ENCODE data around the gene RPAP2. TPM values are rescaled to one million over a fixed set of nuclear protein-coding genes. Genes with fewer than 3 reads are reported as not detected.

The RPAP2 gene
- total RNA-seq, 1 donor from 2014 or later = 31.8 TPM

DNA sequence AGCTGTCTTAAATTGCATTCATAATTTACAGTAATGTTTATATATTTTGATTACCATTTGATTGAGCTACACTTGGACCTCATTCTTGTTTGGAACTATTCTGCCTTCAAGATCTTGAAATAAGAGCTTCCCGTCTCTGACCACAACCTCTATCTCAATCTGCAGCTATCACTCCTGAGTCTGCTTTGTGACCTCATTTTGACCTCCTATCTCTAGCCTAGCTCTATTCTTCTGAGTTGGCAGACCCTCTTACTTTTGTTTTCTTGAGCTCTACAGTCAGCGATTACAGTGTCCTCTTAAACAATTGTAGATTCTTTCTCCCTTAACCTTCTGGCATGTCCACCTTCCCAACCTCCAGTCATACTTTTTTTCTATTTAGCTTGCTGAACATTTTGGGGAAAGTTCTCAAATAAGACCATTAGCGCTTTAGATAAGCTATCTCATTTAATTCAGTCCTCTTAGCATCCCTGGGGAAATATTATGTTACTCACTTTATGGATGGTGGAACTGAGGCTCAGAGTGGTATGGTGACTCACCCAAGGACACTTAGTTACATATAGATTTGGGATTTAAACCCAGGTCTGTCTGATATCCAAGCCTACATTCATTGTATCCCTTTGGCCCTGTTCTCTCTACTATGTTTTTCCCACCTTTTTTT lies 19.1 kb downstream of the RPAP2 start:
- Histone ChIP-seq H3K4me3 (ENCODE audit: low read length in 3 of 3) (no peak overlapping the region), H3K27me3 (ENCODE audit: control insufficient read depth in 3 of 3, insufficient read depth in 3 of 3, low read length in 3 of 3) (no peaks in the 10 kb centered on the region), H3K36me3 (ENCODE audit: control insufficient read depth in 3 of 3, insufficient read depth in 3 of 3, low read length in 3 of 3) (peaks cover 0 to 15% (median 3%) of the 10 kb centered on the region in 3 donors), H3K4me1 (ENCODE audit: control insufficient read depth in 3 of 3, insufficient read depth in 3 of 3, low read length in 3 of 3) (no peaks in the 10 kb centered on the region), H3K9me3 (ENCODE audit: control insufficient read depth in 3 of 3, low read length in 3 of 3) (no peaks in the 10 kb centered on the region), H3K9ac (ENCODE audit: low read depth in 1 of 3, low read length in 3 of 3) (no peak overlapping the region), H3K27ac (ENCODE audit: low read depth, low read length) (no peak overlapping the region)

- Histone ChIP-seq H3K4me3 (ENCODE audit: low read length in 3 of 3) (no peak overlapping the region), H3K27ac (ENCODE audit: low read depth, low read length) (no peak overlapping the region), H3K4me1 (ENCODE audit: control insufficient read depth in 3 of 3, insufficient read depth in 3 of 3, low read length in 3 of 3) (no peaks in the 10 kb centered on the region), H3K9ac (ENCODE audit: low read depth in 1 of 3, low read length in 3 of 3) (no peak overlapping the region), H3K27me3 (ENCODE audit: control insufficient read depth in 3 of 3, insufficient read depth in 3 of 3, low read length in 3 of 3) (no peaks in the 10 kb centered on the region), H3K9me3 (ENCODE audit: control insufficient read depth in 3 of 3, low read length in 3 of 3) (no peaks in the 10 kb centered on the region), H3K36me3 (ENCODE audit: control insufficient read depth in 3 of 3, insufficient read depth in 3 of 3, low read length in 3 of 3) (peaks cover 6 to 30% (median 27%) of the 10 kb centered on the region in 3 donors)
Measured at GRCh38 chr1:92323473-92324453, 24.9 kb downstream of the RPAP2 start.

- Histone ChIP-seq H3K4me1 (ENCODE audit: control insufficient read depth in 3 of 3, insufficient read depth in 3 of 3, low read length in 3 of 3) (no peaks in the 10 kb centered on the region), H3K36me3 (ENCODE audit: control insufficient read depth in 3 of 3, insufficient read depth in 3 of 3, low read length in 3 of 3) (peaks cover 6 to 33% (median 31%) of the 10 kb centered on the region in 3 donors), H3K9me3 (ENCODE audit: control insufficient read depth in 3 of 3, low read length in 3 of 3) (no peaks in the 10 kb centered on the region), H3K27me3 (ENCODE audit: control insufficient read depth in 3 of 3, insufficient read depth in 3 of 3, low read length in 3 of 3) (no peaks in the 10 kb centered on the region), H3K9ac (ENCODE audit: low read depth in 1 of 3, low read length in 3 of 3) (no peak overlapping the region), H3K27ac (ENCODE audit: low read depth, low read length) (no peak overlapping the region), H3K4me3 (ENCODE audit: low read length in 3 of 3) (no peak overlapping the region)
Measured at GRCh38 chr1:92324784-92325183, 25.9 kb downstream of the RPAP2 start.

DNA sequence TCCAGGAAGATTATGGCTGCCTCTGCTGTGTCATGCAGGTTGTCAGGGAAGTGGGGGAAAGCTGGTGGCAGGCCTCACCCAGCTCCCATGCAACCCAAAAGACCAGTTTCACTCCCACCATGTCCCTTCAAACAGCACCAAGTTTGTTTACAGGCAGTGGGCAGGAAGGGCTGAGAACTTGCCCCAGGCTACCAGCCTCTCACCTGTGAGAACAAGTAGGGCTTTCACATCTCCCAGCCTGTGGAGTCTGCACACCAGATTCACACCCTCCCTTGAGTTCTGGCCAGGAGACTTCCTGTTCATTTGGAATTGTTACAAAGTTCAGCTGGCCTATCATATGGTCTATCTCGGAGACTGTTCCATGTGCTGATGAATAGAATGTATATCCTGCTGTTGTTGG lies 27.8 kb downstream of the RPAP2 start:
- Histone ChIP-seq H3K27ac (ENCODE audit: low read depth, low read length) (no peak overlapping the region), H3K9me3 (ENCODE audit: control insufficient read depth in 3 of 3, low read length in 3 of 3) (no peaks in the 10 kb centered on the region), H3K4me1 (ENCODE audit: control insufficient read depth in 3 of 3, insufficient read depth in 3 of 3, low read length in 3 of 3) (no peaks in the 10 kb centered on the region), H3K36me3 (ENCODE audit: control insufficient read depth in 3 of 3, insufficient read depth in 3 of 3, low read length in 3 of 3) (peaks cover 6 to 33% (median 25%) of the 10 kb centered on the region in 3 donors), H3K27me3 (ENCODE audit: control insufficient read depth in 3 of 3, insufficient read depth in 3 of 3, low read length in 3 of 3) (no peaks in the 10 kb centered on the region), H3K4me3 (ENCODE audit: low read length in 3 of 3) (no peak overlapping the region), H3K9ac (ENCODE audit: low read depth in 1 of 3, low read length in 3 of 3) (no peak overlapping the region)

DNA sequence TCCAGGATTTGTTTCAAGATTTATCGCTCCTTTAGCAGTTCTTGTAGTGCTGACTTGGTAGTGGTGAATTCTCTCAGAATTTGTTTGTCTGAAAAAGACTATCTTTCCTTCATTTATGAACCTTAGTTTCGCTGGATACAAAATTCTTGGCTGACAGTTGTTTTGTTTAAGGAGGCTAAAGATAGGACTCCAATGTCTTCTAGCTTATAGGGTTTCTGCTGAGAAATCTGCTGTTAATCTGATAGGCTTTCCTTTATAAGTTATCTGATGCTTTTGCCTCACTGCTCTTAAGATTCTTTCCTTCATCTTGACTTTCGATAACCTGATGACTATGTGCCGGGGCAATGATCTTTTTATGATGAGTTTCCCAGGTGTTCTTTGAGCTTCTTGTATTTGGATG lies 28.9 kb downstream of the RPAP2 start:
- Histone ChIP-seq H3K27me3 (ENCODE audit: control insufficient read depth in 3 of 3, insufficient read depth in 3 of 3, low read length in 3 of 3) (no peaks in the 10 kb centered on the region), H3K9me3 (ENCODE audit: control insufficient read depth in 3 of 3, low read length in 3 of 3) (no peaks in the 10 kb centered on the region), H3K27ac (ENCODE audit: low read depth, low read length) (no peak overlapping the region), H3K4me3 (ENCODE audit: low read length in 3 of 3) (no peak overlapping the region), H3K4me1 (ENCODE audit: control insufficient read depth in 3 of 3, insufficient read depth in 3 of 3, low read length in 3 of 3) (no peaks in the 10 kb centered on the region), H3K36me3 (ENCODE audit: control insufficient read depth in 3 of 3, insufficient read depth in 3 of 3, low read length in 3 of 3) (peaks cover 6 to 33% (median 25%) of the 10 kb centered on the region in 3 donors), H3K9ac (ENCODE audit: low read depth in 1 of 3, low read length in 3 of 3) (no peak overlapping the region)

DNA sequence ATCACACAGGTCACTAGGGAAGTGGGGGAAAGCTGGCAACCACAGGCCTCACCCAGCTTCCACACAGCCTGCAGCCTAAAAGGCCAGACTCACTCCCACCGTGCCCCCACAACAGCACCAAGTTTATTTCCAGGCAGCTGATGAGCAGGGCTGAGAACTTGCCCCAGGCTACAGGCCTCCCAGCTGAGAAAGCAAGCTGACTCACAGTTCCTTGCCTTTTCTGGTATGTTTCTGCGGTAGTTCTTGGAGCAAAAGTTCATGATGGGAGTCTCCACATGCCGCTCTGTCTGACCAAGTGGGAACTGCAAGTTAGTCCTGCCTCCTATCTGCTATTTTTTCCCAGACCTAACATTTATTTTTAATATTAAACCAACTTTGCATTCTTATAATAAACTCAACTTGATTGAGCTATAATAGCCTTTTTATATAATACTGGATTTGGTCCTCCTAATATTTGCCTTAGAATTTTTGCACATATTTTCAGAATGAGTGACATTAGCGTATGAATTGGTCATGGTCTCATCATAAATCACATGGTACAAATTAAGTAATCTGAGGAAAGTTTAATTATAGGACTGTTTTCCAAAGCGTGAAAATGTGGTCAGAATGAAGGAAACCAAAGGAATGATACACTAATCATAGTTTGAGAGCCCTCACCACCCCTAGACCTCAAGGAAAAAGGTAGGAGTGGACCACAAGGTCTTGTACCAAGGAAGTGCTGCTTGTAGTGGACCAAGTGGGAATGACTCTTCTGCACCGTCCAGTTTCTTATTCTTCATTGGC lies 30.7 kb downstream of the RPAP2 start:
- Histone ChIP-seq H3K27me3 (ENCODE audit: control insufficient read depth in 3 of 3, insufficient read depth in 3 of 3, low read length in 3 of 3) (no peaks in the 10 kb centered on the region), H3K36me3 (ENCODE audit: control insufficient read depth in 3 of 3, insufficient read depth in 3 of 3, low read length in 3 of 3) (peaks cover 5 to 23% (median 20%) of the 10 kb centered on the region in 3 donors), H3K9me3 (ENCODE audit: control insufficient read depth in 3 of 3, low read length in 3 of 3) (no peaks in the 10 kb centered on the region), H3K4me3 (ENCODE audit: low read length in 3 of 3) (no peak overlapping the region), H3K27ac (ENCODE audit: low read depth, low read length) (no peak overlapping the region), H3K9ac (ENCODE audit: low read depth in 1 of 3, low read length in 3 of 3) (no peak overlapping the region), H3K4me1 (ENCODE audit: control insufficient read depth in 3 of 3, insufficient read depth in 3 of 3, low read length in 3 of 3) (no peaks in the 10 kb centered on the region)

GRCh38 chr1:92333668-92334067 lies 34.8 kb downstream of the RPAP2 start:
- Histone ChIP-seq H3K36me3 (ENCODE audit: control insufficient read depth in 3 of 3, insufficient read depth in 3 of 3, low read length in 3 of 3) (peaks cover 6 to 15% (median 15%) of the 10 kb centered on the region in 3 donors), H3K27ac (ENCODE audit: low read depth, low read length) (no peak overlapping the region), H3K9me3 (ENCODE audit: control insufficient read depth in 3 of 3, low read length in 3 of 3) (no peaks in the 10 kb centered on the region)

DNA sequence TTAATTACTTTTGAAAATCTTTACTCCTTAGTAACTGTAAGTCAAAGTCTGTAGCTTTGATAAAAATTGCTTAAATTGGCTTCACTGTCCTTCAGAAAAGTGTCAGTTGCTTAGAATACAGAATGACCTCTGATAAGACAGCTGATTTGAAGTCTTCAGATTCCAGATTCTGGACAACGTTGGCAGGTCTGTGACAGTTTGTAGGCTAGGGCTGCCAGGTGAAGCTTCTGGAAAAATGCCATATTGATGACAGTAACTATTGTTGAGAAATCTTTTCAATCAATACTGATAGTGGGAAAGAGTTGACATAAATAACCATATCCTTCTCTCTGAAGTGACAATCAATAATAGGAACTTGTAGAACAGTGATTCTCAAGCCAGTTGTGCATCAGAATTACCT lies 41.3 kb downstream of the RPAP2 start:
- H3K4me1 ChIP-seq (ENCODE audit: control insufficient read depth in 3 of 3, insufficient read depth in 3 of 3, low read length in 3 of 3) = no peaks in the 10 kb centered on the region
- no peaks in the 10 kb centered on the region for H3K27me3 ChIP-seq (ENCODE audit: control insufficient read depth in 3 of 3, insufficient read depth in 3 of 3, low read length in 3 of 3)
- no peak overlapping the region for H3K27ac ChIP-seq (ENCODE audit: low read depth, low read length)
- no peaks in the 10 kb centered on the region for H3K9me3 ChIP-seq (ENCODE audit: control insufficient read depth in 3 of 3, low read length in 3 of 3)
- no peak overlapping the region for H3K9ac ChIP-seq (ENCODE audit: low read depth in 1 of 3, low read length in 3 of 3)
- peaks cover 3 to 22% (median 11%) of the 10 kb centered on the region in 3 donors for H3K36me3 ChIP-seq (ENCODE audit: control insufficient read depth in 3 of 3, insufficient read depth in 3 of 3, low read length in 3 of 3)
- no peak overlapping the region for H3K4me3 ChIP-seq (ENCODE audit: low read length in 3 of 3)

More at GRCh38 chr1:92333668-92334067, 34.8 kb downstream of the RPAP2 start:
- Histone ChIP-seq H3K27me3 (ENCODE audit: control insufficient read depth in 3 of 3, insufficient read depth in 3 of 3, low read length in 3 of 3) (no peaks in the 10 kb centered on the region), H3K4me3 (ENCODE audit: low read length in 3 of 3) (no peak overlapping the region), H3K4me1 (ENCODE audit: control insufficient read depth in 3 of 3, insufficient read depth in 3 of 3, low read length in 3 of 3) (no peaks in the 10 kb centered on the region), H3K9ac (ENCODE audit: low read depth in 1 of 3, low read length in 3 of 3) (no peak overlapping the region)

GRCh38 chr1:92342401-92342800 lies 43.5 kb downstream of the RPAP2 start:
- H3K4me3 ChIP-seq (ENCODE audit: low read length in 3 of 3) = no peak overlapping the region
- peaks cover 5 to 14% (median 9%) of the 10 kb centered on the region in 3 donors for H3K36me3 ChIP-seq (ENCODE audit: control insufficient read depth in 3 of 3, insufficient read depth in 3 of 3, low read length in 3 of 3)
- H3K9ac ChIP-seq (ENCODE audit: low read depth in 1 of 3, low read length in 3 of 3) = no peak overlapping the region
- no peak overlapping the region for H3K27ac ChIP-seq (ENCODE audit: low read depth, low read length)
- H3K27me3 ChIP-seq (ENCODE audit: control insufficient read depth in 3 of 3, insufficient read depth in 3 of 3, low read length in 3 of 3) = no peaks in the 10 kb centered on the region
- H3K9me3 ChIP-seq (ENCODE audit: control insufficient read depth in 3 of 3, low read length in 3 of 3) = no peaks in the 10 kb centered on the region
- H3K4me1 ChIP-seq (ENCODE audit: control insufficient read depth in 3 of 3, insufficient read depth in 3 of 3, low read length in 3 of 3) = no peaks in the 10 kb centered on the region
